ENCODE measurements around the gene FMN1.

Gene FMN1

GRCh38 chr15:32829436-32829835 lies 365.1 kb downstream of the FMN1 start:
- DNase-seq (ENCODE audit: low spot score): no peak

- peak; percentile 33 for DNase-seq (ENCODE audit: low spot score)
Observed at GRCh38 chr15:32828507-32829186, 365.9 kb downstream of the FMN1 start.

- no peak for DNase-seq (ENCODE audit: low spot score)
Observed at GRCh38 chr15:32826685-32827084, 367.8 kb downstream of the FMN1 start.

DNA sequence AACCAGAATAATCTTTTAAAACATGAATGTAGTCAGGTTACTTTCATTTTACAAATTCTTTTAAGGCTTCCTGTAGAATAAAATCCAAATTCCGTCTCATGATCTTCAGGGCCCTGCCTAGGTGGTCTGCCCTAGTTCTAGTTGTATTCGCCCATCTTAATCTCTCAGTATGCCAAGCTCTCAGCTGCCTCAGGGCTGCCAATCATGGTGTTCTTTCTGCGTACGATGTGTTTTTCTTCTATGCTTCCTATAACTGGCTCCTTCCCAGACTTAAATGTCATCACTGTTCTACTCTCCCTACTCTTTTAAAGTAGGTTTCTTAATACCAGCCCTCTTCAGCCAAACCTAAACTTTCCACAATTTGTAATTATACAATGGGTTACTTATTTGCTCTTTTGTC lies 369.3 kb downstream of the FMN1 start:
- DNase-seq (ENCODE audit: low spot score): no peak

GRCh38 chr15:32824777-32825176 lies 369.7 kb downstream of the FMN1 start:
- DNase-seq (ENCODE audit: low spot score): peak; percentile 38

GRCh38 chr15:32823750-32824149 lies 370.8 kb downstream of the FMN1 start:
- DNase-seq (ENCODE audit: low spot score): no peak

- DNase-seq (ENCODE audit: low spot score): no peak
Observed at GRCh38 chr15:32822739-32823138, 371.8 kb downstream of the FMN1 start.

DNA sequence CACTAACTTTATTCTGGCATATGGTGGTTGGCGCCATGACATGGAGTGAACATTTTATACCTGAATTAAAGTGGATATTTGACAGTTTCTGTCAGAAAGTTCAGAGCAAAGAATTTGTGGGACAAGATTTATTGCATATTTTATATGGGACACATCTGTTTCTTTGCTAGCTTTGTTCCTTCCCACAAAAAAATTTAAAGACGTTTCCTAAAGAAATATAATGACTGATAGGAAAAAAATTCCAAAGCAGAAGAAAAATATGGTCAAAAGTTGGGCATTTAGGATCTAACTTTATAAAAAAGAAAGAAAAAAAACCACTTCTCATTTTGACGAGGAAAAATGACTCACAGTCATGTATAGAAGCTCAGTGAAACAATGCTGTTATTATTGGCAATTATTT lies 375.1 kb downstream of the FMN1 start:
- DNase-seq (ENCODE audit: low spot score): no peak

DNA sequence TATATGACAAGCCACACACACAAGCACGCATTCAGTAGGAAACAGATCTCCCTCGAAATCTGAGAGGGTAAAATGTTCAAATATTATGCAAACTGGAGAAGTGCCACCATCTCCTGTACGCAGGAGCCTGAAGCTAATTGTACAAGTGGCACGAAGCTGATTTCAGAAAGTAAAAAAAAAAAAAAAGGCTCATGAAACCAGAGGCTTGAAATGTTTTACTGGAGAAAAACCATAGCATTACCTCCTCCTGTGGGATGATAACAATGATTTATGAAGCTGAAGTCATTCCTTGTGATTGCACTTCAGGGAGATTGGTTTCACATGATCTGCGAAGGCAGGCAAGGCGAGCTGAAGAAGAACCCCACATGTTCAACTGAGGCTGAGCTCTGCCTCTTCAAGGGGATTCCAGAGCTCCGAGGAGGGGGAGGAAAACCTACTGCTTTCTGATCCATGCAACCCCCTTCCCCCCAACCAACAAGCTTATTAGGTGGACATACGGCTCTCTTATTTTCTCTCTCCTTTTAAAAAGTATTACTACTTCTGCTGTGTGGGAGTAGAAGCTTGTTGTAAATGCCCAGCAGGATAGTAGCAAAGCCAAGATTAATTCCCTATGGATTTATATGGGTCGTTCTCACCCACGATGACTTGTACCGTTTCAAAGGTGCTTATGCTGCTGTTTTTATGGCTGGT lies 375.6 kb downstream of the FMN1 start:
- DNase-seq (ENCODE audit: low spot score): no peak

DNA sequence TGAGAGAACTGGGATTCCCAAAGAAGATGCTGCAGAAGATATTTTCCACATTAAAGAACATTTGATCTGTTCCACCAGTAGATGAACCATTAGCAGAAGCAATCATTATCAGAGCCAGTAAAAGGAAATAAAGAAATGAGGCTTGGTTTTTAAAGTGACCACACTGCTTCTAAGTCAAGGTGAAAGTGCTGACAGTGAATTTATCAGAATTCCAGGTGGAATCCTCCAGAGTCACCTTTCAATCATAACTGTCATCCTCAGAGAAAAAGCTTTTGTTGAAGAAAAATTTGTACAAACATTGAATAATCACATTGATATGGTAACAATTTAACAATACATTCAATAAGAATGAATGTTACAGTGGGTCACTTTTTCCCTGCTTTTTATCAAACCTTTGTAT lies 376.9 kb downstream of the FMN1 start:
- DNase-seq (ENCODE audit: low spot score): no peak

DNA sequence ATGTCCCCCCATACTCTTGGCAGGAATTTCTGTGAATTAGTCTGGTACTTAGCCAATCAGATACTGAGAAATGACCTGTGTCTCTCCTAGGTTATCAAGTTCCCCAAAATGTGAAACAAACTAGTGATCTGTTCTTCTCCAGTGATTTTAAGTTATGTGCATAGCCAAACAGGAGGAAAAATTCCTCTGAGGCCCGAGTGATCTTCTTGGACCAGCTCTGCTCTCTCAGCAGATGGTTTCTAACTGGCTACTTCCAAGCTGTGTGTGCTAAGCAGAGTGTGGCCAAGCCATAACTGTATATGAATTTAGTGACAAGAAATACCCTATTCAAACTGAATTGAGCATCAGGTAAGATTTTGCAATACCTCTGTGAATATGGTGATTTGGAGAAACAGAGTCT lies 387.2 kb downstream of the FMN1 start:
- DNase-seq (ENCODE audit: low spot score): no peak

DNA sequence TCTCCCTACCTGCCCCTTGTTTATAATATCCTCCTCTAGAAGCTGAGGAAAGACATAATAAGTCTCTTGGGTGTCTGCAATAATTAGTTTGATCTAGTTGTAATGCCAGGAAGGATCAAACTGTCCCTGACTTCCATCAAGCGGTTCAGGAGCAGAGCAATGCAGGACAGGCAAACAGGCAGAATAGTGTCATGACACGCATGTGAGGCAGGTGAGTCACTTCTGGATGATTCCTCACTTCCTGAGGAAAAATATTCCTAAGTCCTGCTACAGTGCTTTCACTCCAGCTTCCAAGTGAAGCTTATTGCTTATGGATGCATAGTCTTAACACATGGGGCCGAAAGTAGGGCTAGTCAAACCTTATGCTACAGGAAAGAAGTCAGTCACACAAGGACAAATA lies 390.9 kb downstream of the FMN1 start:
- no peak for DNase-seq (ENCODE audit: low spot score)

DNA sequence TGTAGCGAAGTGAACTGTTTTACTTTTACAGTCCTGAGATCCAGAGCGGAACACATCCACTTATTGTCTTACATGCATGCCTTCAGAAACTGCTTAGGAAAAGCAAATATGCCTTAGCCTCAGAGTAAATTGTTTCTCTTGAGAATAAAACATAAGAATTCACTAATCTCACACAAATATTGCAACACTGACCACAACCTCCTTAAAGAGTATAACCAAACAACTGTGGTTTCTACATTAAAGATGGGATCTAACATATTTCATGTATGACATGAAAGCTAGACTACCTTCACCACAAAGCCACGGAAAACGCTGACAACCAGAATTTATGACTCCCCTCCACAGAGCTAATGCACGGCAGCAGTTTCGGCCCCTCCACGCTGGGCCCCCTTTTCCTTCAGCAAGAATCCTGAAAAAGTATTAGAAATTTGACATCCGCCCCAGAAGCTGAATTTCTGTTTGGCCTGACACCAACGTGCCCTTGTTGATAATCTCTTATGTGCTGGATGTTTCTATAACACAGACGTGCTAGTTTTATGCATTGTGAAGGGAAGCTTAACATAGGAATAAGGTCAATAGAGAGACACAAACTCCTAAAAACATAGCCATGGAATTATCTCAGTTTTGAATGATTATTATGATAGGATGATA lies 392.1 kb downstream of the FMN1 start:
- DNase-seq (ENCODE audit: low spot score): peak; percentile 39

DNA sequence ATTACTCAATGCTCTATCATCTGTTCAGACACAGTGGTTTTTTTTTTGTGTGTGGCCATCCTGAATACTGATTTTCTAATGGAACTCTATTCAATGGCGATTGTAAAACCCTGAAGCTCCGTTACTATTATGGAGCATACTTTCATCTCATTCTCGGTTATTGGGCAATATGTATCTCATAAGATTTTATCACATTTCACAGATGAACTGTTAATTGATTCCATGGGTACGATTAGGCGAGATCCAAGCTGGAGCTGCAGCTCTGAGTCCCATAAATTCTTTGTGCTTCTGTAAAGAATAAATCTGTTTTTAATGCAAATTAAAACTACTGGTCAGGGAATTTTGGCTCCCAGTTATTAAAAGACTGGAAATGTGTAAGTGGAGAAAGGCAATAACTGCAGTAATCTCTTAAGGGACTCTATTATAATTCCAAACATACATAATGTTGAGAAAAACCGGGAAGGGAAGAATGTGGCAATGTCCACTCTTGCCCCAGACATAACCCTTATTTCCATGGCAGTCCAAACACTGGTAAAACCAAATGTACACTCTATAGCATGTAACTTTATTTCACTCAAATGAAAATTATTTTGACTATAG lies 394.5 kb downstream of the FMN1 start:
- no peak for DNase-seq (ENCODE audit: low spot score)

DNA sequence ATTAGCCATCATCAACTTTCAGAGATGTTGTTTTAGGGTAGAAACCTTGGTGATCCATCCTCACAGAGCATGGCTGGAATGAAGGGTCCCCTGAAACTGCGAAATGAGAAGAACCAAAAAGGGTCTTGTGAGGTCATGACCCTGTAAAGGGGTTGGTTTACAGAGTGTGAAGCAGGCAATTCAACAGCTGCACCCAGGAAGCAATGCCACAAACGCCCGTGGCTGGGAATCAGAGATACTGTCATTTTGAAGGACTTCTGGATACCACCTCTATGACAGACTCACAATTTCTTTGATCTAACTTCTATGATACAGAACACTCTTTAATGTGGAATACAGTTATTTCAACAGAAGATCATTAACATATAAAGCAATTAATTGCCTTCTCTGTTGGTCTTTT lies 397.7 kb downstream of the FMN1 start:
- no peak for DNase-seq (ENCODE audit: low spot score)

GRCh38 chr15:32794973-32795372 lies 399.5 kb downstream of the FMN1 start:
- DNase-seq (ENCODE audit: low spot score): no peak

DNA sequence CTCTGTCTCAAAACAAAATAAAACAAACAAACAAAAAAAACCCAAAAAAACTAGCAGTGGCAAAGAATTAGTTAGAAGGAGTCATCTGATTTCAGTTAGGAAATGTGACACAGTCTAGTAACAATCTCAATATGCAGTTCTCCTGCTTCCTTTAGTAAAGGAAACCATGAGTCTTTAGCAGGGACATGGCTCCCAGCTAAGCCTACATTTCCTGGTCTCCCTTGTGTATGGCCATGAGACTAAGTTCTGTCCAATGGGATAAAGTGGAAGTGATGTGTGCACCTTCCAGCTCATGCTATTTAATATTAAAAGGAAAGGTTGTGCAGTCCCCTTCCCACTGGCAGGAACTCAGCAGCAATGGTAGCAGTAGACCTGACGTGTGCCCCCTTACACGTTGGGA lies 402.1 kb downstream of the FMN1 start:
- DNase-seq (ENCODE audit: low spot score): no peak

GRCh38 chr15:32790352-32790999 lies 404.0 kb downstream of the FMN1 start:
- DNase-seq (ENCODE audit: low spot score): peak; percentile 37

- no peak for DNase-seq (ENCODE audit: low spot score)
Observed at GRCh38 chr15:32787949-32788348, 406.6 kb downstream of the FMN1 start.

GRCh38 chr15:32786906-32787305 lies 407.6 kb downstream of the FMN1 start:
- DNase-seq (ENCODE audit: low spot score): no peak

DNA sequence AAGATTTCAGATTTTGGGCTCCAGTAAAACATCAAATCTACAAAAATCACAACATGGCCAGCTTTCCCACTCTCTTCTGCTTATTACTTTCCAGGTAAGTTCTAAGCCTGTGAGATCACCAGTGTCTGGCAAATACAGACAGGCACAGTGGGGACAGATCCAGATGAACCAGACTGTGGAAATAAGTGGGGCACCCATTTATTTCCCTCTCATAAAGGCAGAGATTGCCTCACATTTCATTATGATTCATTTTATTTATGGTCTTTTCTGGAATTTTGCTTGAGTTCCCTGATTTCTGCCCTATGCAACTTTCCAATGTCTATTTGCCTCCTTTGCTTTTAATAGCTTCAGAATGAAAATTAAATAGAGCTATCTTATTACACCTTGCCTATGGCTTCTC lies 409.9 kb downstream of the FMN1 start:
- DNase-seq (ENCODE audit: low spot score): no peak

DNA sequence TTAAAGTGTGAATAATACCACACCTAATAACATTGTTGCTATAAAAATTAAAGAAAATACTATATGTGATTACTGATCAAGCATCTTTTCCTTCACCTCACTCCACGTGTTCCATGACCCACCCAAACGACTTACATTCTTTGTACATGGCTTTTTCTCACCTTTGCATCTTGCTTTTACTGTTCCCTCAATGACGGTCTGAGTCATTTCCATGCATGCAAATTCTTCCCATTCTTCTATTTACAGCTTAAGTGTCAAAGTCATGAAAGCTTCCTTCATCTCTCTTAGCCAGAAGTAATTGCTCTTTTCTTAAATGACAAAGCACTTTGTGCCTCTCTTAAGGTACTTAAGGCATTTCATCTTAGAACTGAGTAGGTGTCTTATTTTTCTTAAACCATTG lies 412.7 kb downstream of the FMN1 start:
- DNase-seq (ENCODE audit: low spot score): no peak

All from AG08396 (cell line).